GM13977 (cell line): ENCODE results near the gene RNASEH2B.

Source experiments
- DNase-seq: peaks from one replicate; pipeline ENCODE4 v3.0.0; 2012; ENCODE audit warnings: low spot score
- in situ Hi-C: fragments of 300-500 bp; cut with MboI; formaldehyde crosslinking; loops from one replicate; pipeline ENCODE4 v1.12.0; 2022; ENCODE audit warnings: low sequenced_read_pairs, low pct_unique_long_range_greater_than_20kb, mixed read lengths, inconsistent platforms; ENCODE audit not compliant: unreplicated experiment
- TF ChIP-seq, protein P1 (sequence below): IDR thresholded peaks from 2 replicates; pipeline ENCODE4 v1.5.1; 2012; ENCODE audit warnings: mild to moderate bottlenecking, control low read depth; ENCODE audit not compliant: insufficient read depth; ENCODE audit errors: extremely low read depth, missing control alignments

The RNASEH2B gene, protein sequence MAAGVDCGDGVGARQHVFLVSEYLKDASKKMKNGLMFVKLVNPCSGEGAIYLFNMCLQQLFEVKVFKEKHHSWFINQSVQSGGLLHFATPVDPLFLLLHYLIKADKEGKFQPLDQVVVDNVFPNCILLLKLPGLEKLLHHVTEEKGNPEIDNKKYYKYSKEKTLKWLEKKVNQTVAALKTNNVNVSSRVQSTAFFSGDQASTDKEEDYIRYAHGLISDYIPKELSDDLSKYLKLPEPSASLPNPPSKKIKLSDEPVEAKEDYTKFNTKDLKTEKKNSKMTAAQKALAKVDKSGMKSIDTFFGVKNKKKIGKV

DNA sequence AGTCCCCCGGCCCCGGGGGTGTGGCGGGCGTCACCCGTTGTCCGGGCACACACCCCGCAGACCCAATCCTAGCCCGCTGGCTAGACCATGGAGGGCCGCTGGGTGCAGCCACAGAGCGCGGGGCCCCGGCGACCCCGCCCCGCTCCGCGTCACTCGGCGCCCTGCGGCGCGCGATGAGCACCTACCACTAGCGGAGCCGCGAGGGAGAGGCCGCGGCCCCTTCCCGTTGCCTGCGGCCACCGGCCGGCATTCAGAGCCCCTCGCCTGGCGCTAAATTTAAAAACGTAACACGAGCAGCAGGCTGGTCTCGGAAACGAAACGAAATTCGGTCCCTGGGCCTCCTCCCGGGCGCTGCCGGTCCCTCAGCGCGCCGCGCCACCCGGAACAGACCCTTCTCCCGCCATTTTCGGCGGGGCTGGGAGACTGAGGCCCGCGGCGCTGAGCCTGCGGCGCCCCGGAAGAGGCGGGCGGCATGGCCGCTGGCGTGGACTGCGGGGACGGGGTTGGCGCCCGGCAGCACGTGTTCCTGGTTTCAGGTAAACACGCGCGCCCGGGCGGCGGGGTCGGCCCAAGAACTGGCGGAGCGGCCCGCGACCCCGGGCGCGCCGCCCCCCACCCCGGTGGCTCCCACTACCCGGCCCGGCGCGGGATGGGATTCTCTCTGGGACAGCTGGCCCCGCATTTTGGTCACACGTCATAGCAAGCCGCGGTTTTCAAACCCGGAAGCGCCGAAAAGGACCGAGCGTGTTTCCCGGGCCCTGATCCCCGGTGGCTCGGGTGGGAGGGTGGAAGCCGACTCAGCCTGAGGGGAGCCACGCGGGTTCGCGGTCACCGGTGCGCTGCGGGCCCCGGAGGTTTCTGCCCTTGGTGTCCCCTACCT is at the start of gene RNASEH2B:
Gene RNASEH2B, plus strand, starts transcription at position 187 of the 880 bp plus-strand sequence. Its CDS starts 286 bp downstream, at position 473.
- in situ Hi-C loops = loop anchor here (10.0 to 25.0 kb wide), 3 partner anchors 105 to 935 kb away; no protein-coding TSS in a partner anchor
- DNase-seq = peak; percentile 84
- TF ChIP-seq, protein P1, sequence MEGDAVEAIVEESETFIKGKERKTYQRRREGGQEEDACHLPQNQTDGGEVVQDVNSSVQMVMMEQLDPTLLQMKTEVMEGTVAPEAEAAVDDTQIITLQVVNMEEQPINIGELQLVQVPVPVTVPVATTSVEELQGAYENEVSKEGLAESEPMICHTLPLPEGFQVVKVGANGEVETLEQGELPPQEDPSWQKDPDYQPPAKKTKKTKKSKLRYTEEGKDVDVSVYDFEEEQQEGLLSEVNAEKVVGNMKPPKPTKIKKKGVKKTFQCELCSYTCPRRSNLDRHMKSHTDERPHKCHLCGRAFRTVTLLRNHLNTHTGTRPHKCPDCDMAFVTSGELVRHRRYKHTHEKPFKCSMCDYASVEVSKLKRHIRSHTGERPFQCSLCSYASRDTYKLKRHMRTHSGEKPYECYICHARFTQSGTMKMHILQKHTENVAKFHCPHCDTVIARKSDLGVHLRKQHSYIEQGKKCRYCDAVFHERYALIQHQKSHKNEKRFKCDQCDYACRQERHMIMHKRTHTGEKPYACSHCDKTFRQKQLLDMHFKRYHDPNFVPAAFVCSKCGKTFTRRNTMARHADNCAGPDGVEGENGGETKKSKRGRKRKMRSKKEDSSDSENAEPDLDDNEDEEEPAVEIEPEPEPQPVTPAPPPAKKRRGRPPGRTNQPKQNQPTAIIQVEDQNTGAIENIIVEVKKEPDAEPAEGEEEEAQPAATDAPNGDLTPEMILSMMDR = no peak

DNA sequence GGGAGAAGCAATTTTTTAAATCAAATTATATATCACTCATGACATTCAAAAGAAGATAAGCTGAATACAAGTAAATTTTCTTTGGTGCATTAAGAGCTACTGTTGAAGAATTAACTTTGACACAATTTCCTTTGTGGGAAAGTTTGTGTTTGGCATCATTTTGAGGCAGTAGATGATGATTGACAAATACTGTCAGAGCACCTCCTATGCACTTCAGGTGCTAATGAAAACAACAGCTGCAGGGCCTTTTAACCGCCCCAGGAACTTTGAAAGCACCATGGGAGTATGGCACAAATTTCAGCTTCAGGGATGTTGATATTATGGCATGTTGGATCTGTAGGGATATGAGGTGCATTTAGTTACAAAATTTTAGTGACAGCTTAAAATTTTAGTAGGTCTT is 45.1 kb upstream of the RNASEH2B start:
- DNase-seq = no peak
- in situ Hi-C loops = no loop called here

DNA sequence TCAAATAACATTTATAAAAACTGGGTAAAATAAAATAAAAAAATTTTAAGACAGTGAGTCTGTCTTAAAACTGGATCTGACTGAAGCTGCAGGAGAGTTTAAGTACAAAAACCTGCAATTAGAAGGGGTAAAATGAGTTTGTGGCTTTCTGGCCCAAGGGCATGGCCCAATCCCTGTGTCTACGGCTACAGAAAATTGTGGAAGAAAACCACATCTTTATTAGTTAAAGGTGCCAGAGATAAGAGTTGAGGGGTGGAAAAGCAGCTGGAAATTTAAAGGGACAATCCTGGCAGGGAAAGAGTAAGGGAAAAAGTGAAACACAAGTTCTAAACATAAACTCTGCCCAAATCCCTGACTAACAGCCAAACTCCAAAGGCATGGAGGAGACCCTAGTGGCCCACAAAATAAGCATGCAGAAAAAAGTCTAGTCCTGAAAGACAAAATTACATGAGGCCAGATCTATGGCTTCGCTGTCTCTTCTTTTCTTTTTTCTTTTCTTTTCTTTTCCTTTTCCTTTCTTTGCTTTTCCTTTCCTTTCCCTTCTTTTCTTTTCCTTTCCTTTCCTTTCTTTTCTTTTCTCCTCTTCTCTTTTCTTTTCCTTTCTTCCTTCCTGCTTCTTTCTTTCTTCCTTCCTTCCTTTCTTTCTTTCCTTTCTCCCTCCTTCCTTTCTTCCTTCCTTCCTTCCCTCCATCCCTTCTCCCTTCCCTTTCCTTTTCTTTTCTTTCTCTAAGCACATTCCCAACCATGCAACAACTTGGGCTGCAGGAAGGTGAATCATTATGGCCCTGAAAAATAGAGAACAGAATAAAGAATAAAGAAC is 42.6 kb upstream of the RNASEH2B start:
- TF ChIP-seq, protein P1 = no peak
- no peak for DNase-seq

More for the DNA sequence above, 45.1 kb upstream of the RNASEH2B start:
- TF ChIP-seq, protein P1 = no peak

DNA sequence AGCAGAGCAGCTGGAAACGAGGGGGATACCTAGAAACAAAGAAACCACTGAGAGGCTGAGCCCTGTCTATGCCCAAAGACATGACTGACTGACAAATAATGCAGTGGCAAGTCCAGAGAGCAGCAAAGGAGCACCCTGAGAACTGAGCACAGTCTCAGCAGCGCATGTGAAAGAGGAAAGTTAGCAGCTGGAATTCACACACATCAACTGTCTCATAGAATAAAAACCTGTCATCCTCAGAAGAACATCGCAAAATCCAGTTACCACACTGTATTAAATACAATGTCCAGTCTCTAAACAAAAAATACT is 42.0 kb upstream of the RNASEH2B start:
- in situ Hi-C loops = no loop called here
- TF ChIP-seq, protein P1 = no peak
- no peak for DNase-seq

More for the DNA sequence above, 42.6 kb upstream of the RNASEH2B start:
- in situ Hi-C loops = no loop called here

DNA sequence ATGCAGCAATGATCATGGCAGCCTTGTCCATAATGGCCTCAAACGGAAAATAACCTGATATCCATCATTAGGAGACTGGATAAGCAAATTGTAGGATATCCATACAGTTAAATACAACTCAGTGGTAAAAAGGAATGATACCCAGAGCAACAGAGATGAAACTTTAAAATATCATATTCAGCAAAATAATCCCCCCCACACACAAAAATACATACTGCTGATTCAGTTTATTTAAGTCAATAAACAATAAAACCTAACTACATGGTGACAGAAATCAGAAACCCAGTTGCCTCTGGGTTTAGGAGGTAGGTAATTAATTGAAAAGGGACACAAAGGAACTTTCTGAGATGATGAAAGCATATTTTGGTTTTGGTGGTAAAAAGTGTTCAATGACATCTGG is 38.2 kb upstream of the RNASEH2B start:
- no peak for DNase-seq
- TF ChIP-seq, protein P1 = no peak
- in situ Hi-C loops = no loop called here

DNA sequence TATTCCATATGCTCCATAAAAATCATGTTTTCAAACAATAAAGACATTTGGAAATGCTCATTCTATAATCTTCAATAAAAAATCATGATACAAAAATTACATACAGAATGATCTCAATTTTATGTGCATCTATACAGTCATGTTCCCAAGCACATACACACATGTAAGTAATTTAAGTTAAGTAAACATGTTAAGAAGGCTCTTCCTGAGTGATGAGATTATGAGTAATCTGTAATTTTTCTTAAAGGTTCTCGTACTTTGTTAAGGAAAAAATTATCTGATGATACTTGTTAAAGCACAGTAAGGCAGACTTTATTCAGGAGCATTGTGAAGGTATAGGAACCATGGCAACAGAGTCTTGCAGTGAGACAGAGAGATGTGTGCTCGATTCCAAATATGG is 36.1 kb upstream of the RNASEH2B start:
- TF ChIP-seq, protein P1 = no peak
- in situ Hi-C loops = no loop called here

More for the DNA sequence above, 36.1 kb upstream of the RNASEH2B start:
- DNase-seq = no peak
